B cell (primary cell): ENCODE measurements around the gene HOXC13. TPM values are rescaled to one million over a fixed set of nuclear protein-coding genes. Genes with fewer than 3 reads are reported as not detected.

Source experiments
- ATAC-seq: fragments of 200-7000 bp; cut with Tn5 transposase; one replicate; pipeline ENCODE4 v1.10.0; 2021; ENCODE audit warnings: low read depth, mild to moderate bottlenecking, moderate number of reproducible peaks, moderate library complexity
- CTCF ChIA-PET: fragments of 350-600 bp; sonication (Branson Sonifier 250); formaldehyde crosslinking; loops from one replicate; lab custom pipeline; 2021; ENCODE audit warnings: antibody characterized with exemption, inconsistent platforms; lab: Charles Lee
- POLR2A ChIA-PET: fragments of 350-600 bp; sonication (Branson Sonifier 250); formaldehyde crosslinking; loops from one replicate; lab custom pipeline; 2021; ENCODE audit warnings: antibody characterized with exemption; lab: Charles Lee
- DNase-seq: peaks from one replicate; pipeline ENCODE4 v3.0.0; 2013
- H2AFZ ChIP-seq: 2 replicates; pipeline ENCODE4 v1.6.1; 2012; ENCODE audit warnings: mild to moderate bottlenecking, low read depth, low read length; ENCODE audit not compliant: insufficient read depth, poor library complexity, severe bottlenecking
- H3K27ac ChIP-seq, 2 donors: 1 replicate in 1 of 2; 2 replicates in 1 of 2; pipeline ENCODE4 v1.5.1; 2012 to 2013; ENCODE audit warnings: low read length in 2 of 2, mild to moderate bottlenecking in 2 of 2, moderate library complexity in 1 of 2
- H3K27me3 ChIP-seq, 4 experiments: fragments of 200-600 bp in 1 of 4; sonication (generic) in 1 of 4; replicated peaks in 1 of 4; 1 replicate in 2 of 4; 2 replicates in 2 of 4; pipeline versions ENCODE4 v1.6.1 to v1.7.0; 2013 to 2016; ENCODE audit warnings: low read length in 3 of 4, mild to moderate bottlenecking in 2 of 4, mixed read lengths in 1 of 4, moderate library complexity in 1 of 4; ENCODE audit not compliant: insufficient read depth in 4 of 4, control insufficient read depth in 3 of 4; ENCODE audit errors: control extremely low read depth in 1 of 4
- H3K36me3 ChIP-seq, 2 experiments: replicated peaks in 1 of 2; 1 replicate in 1 of 2; 2 replicates in 1 of 2; pipeline versions ENCODE4 v1.6.1 to v1.7.1; 2013; ENCODE audit warnings: low read length in 1 of 2; ENCODE audit not compliant: insufficient read depth in 2 of 2, control insufficient read depth in 1 of 2; ENCODE audit errors: control extremely low read depth in 1 of 2, extremely low read depth in 1 of 2
- H3K4me1 ChIP-seq, 2 donors: fragments of 200-600 bp in 1 of 2; sonication (generic) in 1 of 2; 1 replicate in 1 of 2; 2 replicates in 1 of 2; pipeline versions ENCODE4 v1.5.1 to v1.6.1; 2013 to 2017; ENCODE audit warnings: low read length in 2 of 2; ENCODE audit not compliant: control insufficient read depth in 2 of 2, insufficient read depth in 2 of 2
- H3K4me2 ChIP-seq: replicated peaks from 2 replicates; pipeline ENCODE3; 2012; ENCODE audit warnings: mild to moderate bottlenecking, low read depth, low read length; ENCODE audit not compliant: poor library complexity, severe bottlenecking
- H3K4me3 ChIP-seq, 5 experiments: fragments of 200-600 bp in 1 of 5; sonication (generic) in 1 of 5; 1 replicate in 3 of 5; 2 replicates in 2 of 5; pipeline versions ENCODE4 v1.5.1 to v1.7.0; 2011 to 2016; ENCODE audit warnings: low read length in 4 of 5, mild to moderate bottlenecking in 4 of 5, low read depth in 2 of 5, control low read depth in 1 of 5, moderate library complexity in 1 of 5; ENCODE audit not compliant: insufficient read depth in 1 of 5; ENCODE audit errors: control extremely low read depth in 1 of 5, extremely low read depth in 1 of 5
- H3K79me2 ChIP-seq: fragments of 200-600 bp; sonication (generic); one replicate; pipeline ENCODE4 v1.6.0; 2016; ENCODE audit warnings: low read length; ENCODE audit not compliant: control insufficient read depth, insufficient read depth
- H3K9ac ChIP-seq: fragments of 200-600 bp; sonication (generic); 2 replicates; pipeline ENCODE4 v1.6.1; 2017; ENCODE audit warnings: mild to moderate bottlenecking, low read length, moderate library complexity
- H3K9me3 ChIP-seq, 3 donors: one replicate each; pipeline versions ENCODE4 v1.6.1 to v1.7.1; 2013; ENCODE audit warnings: low read length in 2 of 3; ENCODE audit not compliant: control insufficient read depth in 2 of 3, insufficient read depth in 1 of 3; ENCODE audit errors: control extremely low read depth in 1 of 3
- H4K20me1 ChIP-seq: 2 replicates; pipeline ENCODE4 v1.6.0; 2012; ENCODE audit warnings: mild to moderate bottlenecking, low read length; ENCODE audit not compliant: insufficient read depth, control insufficient read depth, poor library complexity, severe bottlenecking
- H3K27ac Mint-ChIP-seq: one replicate; pipeline ENCODE4 v1.8.0; 2021; ENCODE audit warnings: mixed read lengths
- H3K27me3 Mint-ChIP-seq: one replicate; pipeline ENCODE4 v1.8.0; 2021; ENCODE audit warnings: mixed read lengths
- H3K4me1 Mint-ChIP-seq: one replicate; pipeline ENCODE4 v1.8.0; 2021; ENCODE audit warnings: mixed read lengths
- H3K4me3 Mint-ChIP-seq: one replicate; pipeline ENCODE4 v1.8.0; 2021; ENCODE audit warnings: mixed read lengths
- H3K9me3 Mint-ChIP-seq: one replicate; pipeline ENCODE4 v1.8.0; 2022; ENCODE audit warnings: mixed read lengths; ENCODE audit not compliant: insufficient read depth
- CTCF ChIP-seq: fragments of 200-600 bp; IDR thresholded peaks from one replicate; pipeline ENCODE4 v1.8.0; 2022; ENCODE audit warnings: antibody characterized with exemption, mild to moderate bottlenecking
- EZH2 ChIP-seq: IDR thresholded peaks from 2 replicates; pipeline ENCODE4 v1.6.1; 2012; ENCODE audit warnings: borderline replicate concordance, low read depth, mild to moderate bottlenecking, moderate library complexity, low read length; ENCODE audit not compliant: insufficient read depth, poor library complexity, severe bottlenecking
- WGBS: methylation state at CpG from one replicate; pipeline ENCODE4 v1.1.5; 2013; ENCODE audit warnings: missing lambda C conversion rate; ENCODE audit not compliant: insufficient coverage; 5-methylcytosine and 5-hydroxymethylcytosine counted together
- intact Hi-C: fragments of 100-400 bp; cut with micrococcal nuclease; formaldehyde crosslinking; loops from one replicate; pipeline ENCODE4 v1.10.0; 2022
- polyA plus RNA-seq: library from polyadenylated mRNA; depleted of rRNA; stranded (reverse); fragments of >200 nt; gene quantifications from 2 replicates; pipeline ENCODE4 v1.2.3, GENCODE V29; 2012
- total RNA-seq, 2 donors: library from RNA; stranded (reverse); fragments of 120-200 nt in 1 of 2; gene quantifications; 1 replicate in 1 of 2; 2 replicates in 1 of 2; pipeline versions ENCODE4 v1.2.3 to v1.2.4, GENCODE V29; 2013 to 2022

HOXC13 gene
- total and polyA plus RNA-seq, 2 donors (not counting 1 experiment from before 2014, with no cell fraction given): not detected

DNA sequence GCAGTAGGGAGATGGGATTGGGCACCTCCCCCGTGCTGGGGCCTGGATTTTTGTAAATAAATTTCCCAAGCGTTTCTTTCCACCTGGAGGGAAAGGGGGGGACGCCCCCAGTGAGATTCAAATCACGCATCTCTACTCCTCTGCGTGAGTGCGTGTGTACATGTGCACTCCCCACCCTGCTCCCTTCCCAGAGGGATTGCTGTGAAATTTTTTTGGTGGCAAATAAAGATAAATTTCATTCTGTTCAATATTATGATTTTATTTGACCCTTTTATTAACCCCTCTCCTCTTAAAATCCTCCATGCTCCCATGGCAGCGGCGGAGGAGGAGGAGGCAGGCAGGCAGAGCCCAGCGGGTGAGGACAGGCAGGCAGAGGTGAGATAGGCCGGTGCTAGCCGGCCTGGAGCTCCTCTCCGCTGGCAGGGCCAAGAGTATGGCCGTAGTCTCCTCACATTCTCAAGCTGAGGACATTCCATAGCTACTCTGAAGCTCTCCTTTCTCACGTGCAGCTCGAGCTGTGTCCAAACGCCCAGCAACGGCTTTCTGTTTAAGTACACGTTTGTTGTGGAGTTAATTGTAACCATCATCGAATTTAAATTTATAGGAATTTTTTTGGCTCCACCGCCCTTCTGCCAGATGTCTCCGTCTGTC, 37.7 kb downstream of the HOXC13 start:
- Mint-ChIP-seq H3K4me1 (peaks cover 21% of the 10 kb centered on the region), H3K27me3 (peaks cover 85% of the 10 kb centered on the region), H3K9me3 (peaks cover 2% of the 10 kb centered on the region), H3K27ac (no peak overlapping the region), H3K4me3 (no peak overlapping the region)
- H3K9me3 ChIP-seq: peaks cover 0 to 78% (median 13%) of the 10 kb centered on the region in 3 donors
- H2AFZ ChIP-seq: no peak overlapping the region
- peak; percentile 29 for DNase-seq
- no peak overlapping the region for H3K4me3 ChIP-seq
- WGBS: 23% methylated on average over 7 of the region's 21 CpGs
- POLR2A ChIA-PET: interaction anchor here (0.6 to 0.7 kb wide), 2 partner anchors 104 to 229 kb away, joined by 3 to 7 read pairs; no protein-coding TSS in a partner anchor
- no peaks in the 10 kb centered on the region for H4K20me1 ChIP-seq
- TF ChIP-seq EZH2 (no peak), CTCF (no peak)
- H3K4me1 ChIP-seq: peaks cover 25 to 42% of the 10 kb centered on the region in 2 donors
- no peak overlapping the region for H3K9ac ChIP-seq
- no peaks in the 10 kb centered on the region for H3K36me3 ChIP-seq
- no peak overlapping the region for H3K27ac ChIP-seq
- CTCF ChIA-PET: interaction anchor here (0.7 kb wide), 1 partner anchor 276 kb away, joined by 5 read pairs; no protein-coding TSS in a partner anchor
- peaks cover 0 to 97% (median 85%) of the 10 kb centered on the region in 4 experiments for H3K27me3 ChIP-seq
- intact Hi-C loops: loop anchor here (5.0 kb wide), 1 partner anchor 36 kb away; no protein-coding TSS in a partner anchor
- H3K79me2 ChIP-seq: no peaks in the 10 kb centered on the region
- ATAC-seq: no peak
- no peak overlapping the region for H3K4me2 ChIP-seq
